T47D (cell line): ENCODE data around the gene SOCS4.

Source experiments
- DNase-seq, 2 experiments: peaks; one replicate each; pipeline versions ENCODE4 v3.0.0 to v3.0.0-alpha.2; 2011 to 2012; ENCODE audit warnings: low read depth in 1 of 2, low spot score in 1 of 2
- JUND ChIP-seq: IDR thresholded peaks from 2 replicates; pipeline ENCODE4 v1.6.1; 2012; ENCODE audit warnings: low read depth
- in situ Hi-C: cut with HindIII; loops from 2 replicates; pipeline ENCODE4 v1.10.0; 2016; ENCODE audit warnings: low sequenced_read_pairs, low pct_unique_long_range_greater_than_20kb

SOCS4 gene

GRCh38 chr14:55038708-55039107 lies 11.7 kb downstream of the SOCS4 start:
- DNase-seq, result no peak
- TF ChIP-seq JUND, result no peak
- in situ Hi-C loops, result no loop called here

- TF ChIP-seq JUND, result no peak
- in situ Hi-C loops, result no loop called here
- no peak for DNase-seq
Measured at GRCh38 chr14:55043528-55043927, 16.5 kb downstream of the SOCS4 start.

- no peak for DNase-seq
- in situ Hi-C loops, result no loop called here
- TF ChIP-seq JUND, result no peak
Measured at GRCh38 chr14:55045087-55045486, 18.1 kb downstream of the SOCS4 start.

GRCh38 chr14:55047301-55048053 lies 20.4 kb downstream of the SOCS4 start:
- TF ChIP-seq JUND, result no peak
- no peak for DNase-seq
- in situ Hi-C loops, result no loop called here

- in situ Hi-C loops, result no loop called here
Measured at GRCh38 chr14:55048900-55049436, 21.9 kb downstream of the SOCS4 start.

GRCh38 chr14:55051165-55051422 lies 24.1 kb downstream of the SOCS4 start:
- no peak for TF ChIP-seq JUND
- in situ Hi-C loops, result no loop called here
- no peak for DNase-seq

More at GRCh38 chr14:55048900-55049436, 21.9 kb downstream of the SOCS4 start:
- no peak for TF ChIP-seq JUND
- no peak for DNase-seq

- in situ Hi-C loops, result no loop called here
- DNase-seq, result peak; percentile 90 to 96
- TF ChIP-seq JUND, result no peak
Measured at GRCh38 chr14:55051423-55052268, 24.6 kb downstream of the SOCS4 start, which contains the start of gene MAPK1IP1L. Gene MAPK1IP1L (plus strand): TSS chr14:55051647. CDS start chr14:55061684, 10,037 bp downstream.

GRCh38 chr14:55052269-55052930 lies 25.4 kb downstream of the SOCS4 start:
- DNase-seq, result peak; percentile 32 to 35
- no peak for TF ChIP-seq JUND
- in situ Hi-C loops, result no loop called here

GRCh38 chr14:55053018-55053417 lies 26.0 kb downstream of the SOCS4 start:
- TF ChIP-seq JUND, result peak; percentile 65
- in situ Hi-C loops, result no loop called here
- peak; percentile 35 to 71 for DNase-seq

- in situ Hi-C loops, result no loop called here
- TF ChIP-seq JUND, result no peak
- DNase-seq, result no peak
Measured at GRCh38 chr14:55053500-55053899, 26.5 kb downstream of the SOCS4 start.

GRCh38 chr14:55054098-55054497 lies 27.1 kb downstream of the SOCS4 start:
- in situ Hi-C loops, result no loop called here
- no peak for DNase-seq
- no peak for TF ChIP-seq JUND

- no peak for DNase-seq
- in situ Hi-C loops, result no loop called here
- TF ChIP-seq JUND, result no peak
Measured at GRCh38 chr14:55057919-55058318, 30.9 kb downstream of the SOCS4 start.

GRCh38 chr14:55059333-55059732 lies 32.3 kb downstream of the SOCS4 start:
- DNase-seq, result no peak
- in situ Hi-C loops, result no loop called here
- no peak for TF ChIP-seq JUND
